ENCODE results near the gene RUFY4.

Gene RUFY4

DNA sequence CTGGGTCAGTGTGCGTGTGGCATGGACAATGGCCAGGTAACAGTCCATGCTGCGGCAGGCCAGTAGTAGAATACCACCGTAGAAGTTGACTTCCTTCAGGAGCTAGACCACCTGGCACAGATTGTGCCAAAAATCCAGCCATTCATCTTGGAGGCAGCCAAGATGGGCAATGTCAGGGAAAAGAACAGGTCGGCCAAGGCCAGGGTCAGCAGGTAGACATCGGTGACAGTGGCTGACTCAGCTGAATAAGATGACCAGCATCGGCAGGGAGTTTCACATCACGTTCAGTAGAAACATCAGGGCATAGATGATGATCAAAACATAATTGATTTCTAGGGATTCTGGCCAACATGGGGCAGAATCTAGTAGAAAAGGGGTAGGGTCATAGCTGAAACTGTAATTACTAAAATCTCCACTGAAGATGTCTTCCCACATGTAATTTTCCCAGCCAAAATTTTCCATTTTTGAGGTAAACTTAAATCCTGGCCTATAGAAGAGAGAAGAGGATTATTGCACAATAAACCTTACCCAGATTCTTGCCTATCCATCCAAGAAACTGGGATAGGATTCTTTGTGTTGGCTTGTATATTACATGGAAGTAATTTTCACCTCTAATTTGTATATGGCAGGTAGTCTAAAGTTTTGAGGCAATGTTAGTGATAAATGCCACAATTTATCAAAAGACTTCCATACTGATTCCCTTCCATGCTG, 7.9 kb upstream of the RUFY4 start:
- Histone ChIP-seq H3K36me3 (ENCODE audit: insufficient read depth, low read length) (no peaks in the 10 kb centered on the region), H3K27ac (ENCODE audit: low read depth, low read length, poor library complexity, severe bottlenecking) (no peak overlapping the region), H3K27me3 (ENCODE audit: insufficient read depth, low read length) (no peaks in the 10 kb centered on the region), H2AFZ (ENCODE audit: low read length) (no peak overlapping the region), H3F3A (ENCODE audit: insufficient read depth, low read length) (no peaks in the 10 kb centered on the region), H3K79me2 (ENCODE audit: insufficient read depth, low read length) (no peaks in the 10 kb centered on the region), H3K4me2 (ENCODE audit: low read length) (no peak overlapping the region), H3K9me3 (ENCODE audit: low read length) (no peaks in the 10 kb centered on the region), H3K9ac (ENCODE audit: low read length) (no peak overlapping the region), H3K4me3 (ENCODE audit: low read depth, low read length, poor library complexity, severe bottlenecking) (no peak overlapping the region), H3K4me1 (ENCODE audit: insufficient read depth, low read length, severe bottlenecking) (no peaks in the 10 kb centered on the region), H3K9me2 (ENCODE audit: low read depth, low read length) (no peaks in the 10 kb centered on the region), H4K20me1 (ENCODE audit: insufficient read depth, low read length) (no peaks in the 10 kb centered on the region)
- TF ChIP-seq EZH2 (IDR thresholded peaks at IDR 0.05; ENCODE audit: borderline replicate concordance, low read length), result no peak
- TF ChIP-seq, protein P1, sequence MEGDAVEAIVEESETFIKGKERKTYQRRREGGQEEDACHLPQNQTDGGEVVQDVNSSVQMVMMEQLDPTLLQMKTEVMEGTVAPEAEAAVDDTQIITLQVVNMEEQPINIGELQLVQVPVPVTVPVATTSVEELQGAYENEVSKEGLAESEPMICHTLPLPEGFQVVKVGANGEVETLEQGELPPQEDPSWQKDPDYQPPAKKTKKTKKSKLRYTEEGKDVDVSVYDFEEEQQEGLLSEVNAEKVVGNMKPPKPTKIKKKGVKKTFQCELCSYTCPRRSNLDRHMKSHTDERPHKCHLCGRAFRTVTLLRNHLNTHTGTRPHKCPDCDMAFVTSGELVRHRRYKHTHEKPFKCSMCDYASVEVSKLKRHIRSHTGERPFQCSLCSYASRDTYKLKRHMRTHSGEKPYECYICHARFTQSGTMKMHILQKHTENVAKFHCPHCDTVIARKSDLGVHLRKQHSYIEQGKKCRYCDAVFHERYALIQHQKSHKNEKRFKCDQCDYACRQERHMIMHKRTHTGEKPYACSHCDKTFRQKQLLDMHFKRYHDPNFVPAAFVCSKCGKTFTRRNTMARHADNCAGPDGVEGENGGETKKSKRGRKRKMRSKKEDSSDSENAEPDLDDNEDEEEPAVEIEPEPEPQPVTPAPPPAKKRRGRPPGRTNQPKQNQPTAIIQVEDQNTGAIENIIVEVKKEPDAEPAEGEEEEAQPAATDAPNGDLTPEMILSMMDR (IDR thresholded peaks at IDR 0.05; ENCODE audit: low read length), result no peak

DNA sequence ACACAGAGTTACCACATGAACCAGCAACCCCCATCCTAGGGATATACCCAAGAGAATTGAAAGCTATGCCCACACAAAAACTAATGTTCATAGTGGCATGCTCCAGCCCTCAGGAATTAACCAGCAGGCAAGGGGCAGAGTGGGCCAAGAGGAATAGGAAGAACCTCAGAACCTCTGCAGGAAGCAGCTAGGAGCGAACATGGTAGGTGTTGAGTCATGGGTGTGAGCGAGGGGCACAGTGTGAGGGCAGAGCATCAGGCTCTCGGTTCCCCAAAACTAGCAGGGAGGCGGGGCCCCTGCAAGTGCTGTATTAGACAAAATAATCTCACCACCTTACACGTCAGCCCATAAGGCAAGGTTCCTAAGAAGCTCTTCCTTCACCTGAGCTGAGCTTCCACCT, 5.6 kb upstream of the RUFY4 start:
- H3K27me3 ChIP-seq (ENCODE audit: insufficient read depth, low read length), result peaks cover 12% of the 10 kb centered on the region; the same call in 1 of the 2 replicates
- no peak overlapping the region for H3K9ac ChIP-seq (ENCODE audit: low read length)
- H3K4me3 ChIP-seq (ENCODE audit: low read depth, low read length, poor library complexity, severe bottlenecking), result no peak overlapping the region
- no peaks in the 10 kb centered on the region for H3K9me2 ChIP-seq (ENCODE audit: low read depth, low read length)
- no peaks in the 10 kb centered on the region for H3K4me1 ChIP-seq (ENCODE audit: insufficient read depth, low read length, severe bottlenecking)
- H3K27ac ChIP-seq (ENCODE audit: low read depth, low read length, poor library complexity, severe bottlenecking), result no peak overlapping the region
- H3K36me3 ChIP-seq (ENCODE audit: insufficient read depth, low read length), result no peaks in the 10 kb centered on the region
- no peaks in the 10 kb centered on the region for H4K20me1 ChIP-seq (ENCODE audit: insufficient read depth, low read length)
- H3K4me2 ChIP-seq (ENCODE audit: low read length), result no peak overlapping the region
- H3K79me2 ChIP-seq (ENCODE audit: insufficient read depth, low read length), result no peaks in the 10 kb centered on the region
- H2AFZ ChIP-seq (ENCODE audit: low read length), result no peak overlapping the region
- no peaks in the 10 kb centered on the region for H3F3A ChIP-seq (ENCODE audit: insufficient read depth, low read length)
- no peaks in the 10 kb centered on the region for H3K9me3 ChIP-seq (ENCODE audit: low read length)
- no peak for TF ChIP-seq EZH2 (IDR thresholded peaks at IDR 0.05; ENCODE audit: borderline replicate concordance, low read length)
- TF ChIP-seq, protein P1 (IDR thresholded peaks at IDR 0.05; ENCODE audit: low read length), result no peak

DNA sequence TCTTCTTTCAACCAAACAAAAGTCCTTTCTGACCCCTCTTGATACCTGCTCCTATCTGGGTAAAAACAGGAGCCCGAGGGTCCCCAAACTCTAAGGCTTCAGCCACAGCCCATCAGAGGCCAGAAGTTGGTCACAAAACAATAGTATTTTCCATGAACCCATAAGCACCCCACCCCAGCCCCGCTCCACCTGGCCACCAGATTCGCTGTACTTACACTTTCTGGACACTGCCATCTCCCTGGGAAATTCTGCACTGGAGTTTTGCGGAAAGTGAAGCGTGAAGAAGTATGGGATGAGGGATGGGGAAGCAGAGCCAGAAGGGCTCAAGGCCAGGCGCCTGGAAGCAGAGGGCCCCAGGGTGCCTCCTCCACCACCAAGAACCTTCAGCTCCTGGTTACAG, 5.2 kb upstream of the RUFY4 start:
- H3K9me2 ChIP-seq (ENCODE audit: low read depth, low read length), result no peaks in the 10 kb centered on the region
- H3K27me3 ChIP-seq (ENCODE audit: insufficient read depth, low read length), result peaks cover 12% of the 10 kb centered on the region; the same call in 1 of the 2 replicates
- H3K27ac ChIP-seq (ENCODE audit: low read depth, low read length, poor library complexity, severe bottlenecking), result no peak overlapping the region
- no peak overlapping the region for H3K4me3 ChIP-seq (ENCODE audit: low read depth, low read length, poor library complexity, severe bottlenecking)
- no peaks in the 10 kb centered on the region for H3K9me3 ChIP-seq (ENCODE audit: low read length)
- H3K4me1 ChIP-seq (ENCODE audit: insufficient read depth, low read length, severe bottlenecking), result no peaks in the 10 kb centered on the region
- no peak overlapping the region for H3K4me2 ChIP-seq (ENCODE audit: low read length)
- no peak for TF ChIP-seq EZH2 (IDR thresholded peaks at IDR 0.05; ENCODE audit: borderline replicate concordance, low read length)
- TF ChIP-seq, protein P1 (IDR thresholded peaks at IDR 0.05; ENCODE audit: low read length), result no peak
- no peak overlapping the region for H3K9ac ChIP-seq (ENCODE audit: low read length)
- no peaks in the 10 kb centered on the region for H3K79me2 ChIP-seq (ENCODE audit: insufficient read depth, low read length)
- no peaks in the 10 kb centered on the region for H3F3A ChIP-seq (ENCODE audit: insufficient read depth, low read length)
- H4K20me1 ChIP-seq (ENCODE audit: insufficient read depth, low read length), result no peaks in the 10 kb centered on the region
- no peak overlapping the region for H2AFZ ChIP-seq (ENCODE audit: low read length)
- H3K36me3 ChIP-seq (ENCODE audit: insufficient read depth, low read length), result no peaks in the 10 kb centered on the region

All from OCI-LY1 (cell line).